Epidermal melanocyte (primary cell): ENCODE measurements around the gene MARK2.
"Not testable (repeated sequence)": the region's sequence is repeated elsewhere in the genome, so short reads cannot be mapped to it uniquely, and the experiment has no call there.

Experiments used
- DNase-seq: peaks from one replicate; pipeline ENCODE4 v3.0.0; 2011; ENCODE audit warnings: low spot score; ENCODE audit not compliant: insufficient read length

MARK2 gene

DNA sequence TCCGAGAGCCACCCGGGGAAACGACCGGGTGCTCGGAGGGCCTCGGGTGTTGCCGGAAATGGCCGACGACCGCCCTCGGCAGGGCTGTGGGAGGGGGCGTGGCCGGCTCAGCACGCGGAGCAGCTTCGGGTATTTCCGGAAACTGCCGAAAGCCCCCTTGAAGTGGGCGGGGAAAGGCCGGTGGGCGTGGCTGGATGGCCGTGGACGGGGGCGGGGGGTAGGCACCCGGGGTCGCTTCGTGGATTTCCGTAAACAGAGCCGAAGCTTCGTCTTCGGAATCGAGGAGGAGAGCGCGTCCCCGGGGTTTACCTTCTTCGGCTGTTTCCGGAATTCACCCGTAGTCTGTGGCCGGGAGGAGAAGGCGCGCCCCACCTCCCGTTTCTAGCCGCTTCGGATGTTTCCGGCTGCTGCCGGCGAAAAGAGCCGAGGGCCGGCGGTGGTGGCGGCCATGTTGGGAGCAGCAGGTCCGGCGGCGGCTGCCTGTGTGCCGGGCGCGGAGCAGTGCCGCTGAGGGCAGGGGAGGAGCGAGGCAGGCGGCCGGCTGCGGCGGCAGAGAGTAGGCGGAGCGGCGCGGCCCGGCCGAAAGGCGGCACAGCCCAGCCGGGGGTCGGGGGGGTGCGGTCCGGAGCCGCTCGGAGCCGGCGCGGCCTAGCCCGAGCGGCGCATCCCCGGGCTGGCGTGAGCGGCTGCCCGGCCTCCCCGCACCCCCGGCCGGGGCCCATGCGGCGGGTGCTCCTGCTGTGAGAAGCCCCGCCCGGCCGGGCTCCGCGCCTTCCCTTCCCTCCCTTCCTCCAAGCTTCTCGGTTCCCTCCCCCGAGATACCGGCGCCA lies at the start of gene MARK2:
MARK2 (plus strand) TSS at position 433 of the 830 bp plus-strand sequence; CDS start at position 830, 397 bp downstream.
- peak; percentile 79 for DNase-seq

DNA sequence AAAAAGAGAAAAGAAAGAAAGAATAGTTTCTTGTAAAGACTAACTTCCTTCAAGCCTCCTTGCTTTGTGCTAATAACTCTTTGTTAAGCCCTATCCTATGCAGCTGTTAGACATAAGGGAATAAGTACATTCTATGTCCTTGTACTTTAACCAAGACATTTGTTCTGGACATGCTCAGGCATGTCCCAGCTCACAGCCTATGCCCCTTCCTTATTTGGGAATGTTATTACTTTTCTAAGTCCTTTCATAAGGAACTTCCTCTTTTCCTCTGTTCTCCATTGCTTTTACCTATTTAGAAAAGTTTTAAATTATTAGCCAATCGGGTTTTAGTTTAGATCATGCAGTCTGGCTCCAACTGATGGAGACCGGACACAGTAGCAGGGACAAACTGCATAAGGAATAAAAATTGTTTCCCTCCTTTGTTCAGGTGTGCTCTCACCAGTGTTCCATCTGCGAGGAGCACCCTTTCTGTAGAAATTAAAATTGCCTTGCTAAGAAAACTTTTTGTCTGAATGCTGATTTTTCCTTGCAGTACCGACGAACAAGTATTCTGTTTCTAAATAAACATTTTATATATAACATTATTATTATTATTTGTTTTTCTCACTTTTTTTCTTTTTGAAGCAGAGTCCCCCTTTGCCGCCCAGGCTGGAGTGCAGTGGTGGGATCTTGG lies 47.3 kb upstream of the MARK2 start:
- DNase-seq, result no peak

DNA sequence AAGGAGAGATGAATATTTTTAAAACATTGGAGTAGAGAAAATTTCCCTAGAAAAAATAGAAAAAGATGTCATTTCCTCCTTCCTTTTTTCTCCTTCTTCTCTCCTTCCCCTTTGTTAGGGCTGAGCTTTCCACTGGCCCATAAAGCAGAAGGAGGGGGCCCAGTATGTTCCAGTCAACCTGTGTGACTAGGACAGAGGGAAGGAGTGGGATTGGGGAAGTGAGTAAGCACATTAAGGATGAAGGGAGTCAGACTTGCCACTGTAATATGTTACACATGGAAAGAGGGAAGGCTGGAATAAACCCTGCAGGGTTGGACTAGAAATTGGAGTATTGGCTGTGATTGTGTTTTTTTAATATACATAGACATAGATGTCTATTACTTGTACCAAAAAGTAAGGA lies 45.7 kb upstream of the MARK2 start:
- DNase-seq, result no peak

DNA sequence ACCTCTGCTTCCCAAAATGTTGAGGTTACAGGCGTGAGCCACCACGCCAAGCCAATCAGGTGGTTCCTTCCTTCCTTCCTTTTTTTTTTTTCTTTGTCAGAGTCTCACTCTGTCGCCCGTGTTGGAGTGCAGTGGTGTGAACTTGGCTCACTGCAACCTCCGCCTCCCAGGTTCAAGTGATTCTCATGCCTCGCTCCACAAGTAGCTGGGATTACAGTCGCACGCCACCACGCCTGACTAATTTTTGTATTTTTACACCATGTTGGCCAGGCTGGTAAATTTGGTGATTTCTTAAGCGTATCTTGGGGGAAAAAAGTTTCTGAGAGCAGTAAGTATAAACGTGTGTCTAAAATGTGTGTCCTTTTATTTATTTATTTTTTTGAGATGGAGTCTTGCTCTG lies 43.8 kb upstream of the MARK2 start:
- DNase-seq, result no peak

DNA sequence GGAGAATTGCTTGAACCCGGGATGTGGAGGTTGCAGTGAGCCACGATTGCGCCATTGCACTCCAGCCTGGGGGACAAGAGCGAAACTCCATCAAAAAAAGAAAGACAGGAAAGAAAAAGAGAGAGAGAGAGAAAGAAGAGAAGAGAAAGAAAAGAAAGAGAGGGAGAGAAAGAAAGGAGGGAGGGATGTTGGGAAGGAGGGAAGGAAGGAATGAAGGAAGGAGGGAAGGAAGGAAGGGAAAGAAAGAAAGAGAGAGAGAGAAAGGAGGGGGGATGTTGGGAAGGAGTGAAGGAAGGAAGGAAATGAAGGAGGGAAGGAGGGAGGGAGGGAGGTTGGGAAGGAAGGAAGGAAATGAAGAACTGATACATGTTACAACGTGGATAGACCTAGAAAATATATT lies 38.0 kb upstream of the MARK2 start:
- DNase-seq, result no peak

DNA sequence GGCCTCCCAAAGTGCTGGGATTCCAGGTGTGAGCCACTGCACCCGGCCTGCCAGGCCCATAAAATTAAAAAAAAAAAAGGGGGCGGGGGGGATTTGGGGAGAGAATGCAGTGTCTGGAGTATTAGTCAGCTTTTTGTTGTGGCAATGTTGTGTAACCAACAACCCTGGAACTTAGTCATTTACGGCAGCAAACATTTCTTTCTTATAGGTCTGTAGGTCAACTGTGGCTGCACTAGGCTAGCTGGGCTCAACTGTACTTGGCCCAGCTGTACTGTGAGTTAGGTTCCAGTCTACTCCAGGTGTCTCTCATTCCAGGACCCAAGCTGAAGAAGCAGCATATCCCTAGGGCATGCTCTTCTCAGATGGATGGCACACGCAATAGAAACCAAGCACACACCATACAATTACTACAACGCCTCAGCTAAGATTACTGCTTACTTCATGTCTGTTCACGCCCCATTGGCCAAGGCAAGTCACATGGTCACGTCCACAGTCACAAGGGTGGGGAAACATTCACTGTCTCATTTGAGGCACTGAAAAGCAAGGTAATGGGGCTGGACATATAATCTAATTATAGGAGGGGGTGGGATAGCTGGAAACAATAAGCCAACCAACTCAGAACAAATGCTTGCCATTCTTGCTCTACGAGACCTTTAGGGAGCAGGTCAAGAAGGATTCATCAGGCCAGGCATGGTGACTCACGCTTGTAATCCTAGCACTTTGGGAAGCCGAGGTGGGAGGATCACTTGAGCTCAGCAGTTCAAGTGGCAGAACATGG lies 36.1 kb upstream of the MARK2 start:
- DNase-seq, result no peak

DNA sequence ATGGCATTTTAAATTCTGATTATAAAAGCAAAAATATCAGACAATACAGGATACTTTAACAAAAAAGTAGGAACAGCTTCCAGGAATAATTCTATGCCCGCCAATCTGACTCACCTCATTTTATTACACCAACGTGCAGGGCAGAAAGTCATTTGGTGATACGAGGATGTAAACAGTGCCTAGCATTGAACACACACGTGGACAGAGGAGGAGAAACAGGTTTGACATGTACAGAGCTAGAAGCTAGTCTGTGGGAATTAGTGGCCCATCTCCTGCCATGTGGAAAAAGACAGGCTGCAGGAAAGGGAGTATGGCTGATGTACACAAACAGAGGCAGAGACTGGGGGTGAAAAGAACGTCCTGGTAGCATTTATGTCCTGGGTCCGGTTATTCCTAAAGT lies 34.7 kb upstream of the MARK2 start:
- no peak for DNase-seq

DNA sequence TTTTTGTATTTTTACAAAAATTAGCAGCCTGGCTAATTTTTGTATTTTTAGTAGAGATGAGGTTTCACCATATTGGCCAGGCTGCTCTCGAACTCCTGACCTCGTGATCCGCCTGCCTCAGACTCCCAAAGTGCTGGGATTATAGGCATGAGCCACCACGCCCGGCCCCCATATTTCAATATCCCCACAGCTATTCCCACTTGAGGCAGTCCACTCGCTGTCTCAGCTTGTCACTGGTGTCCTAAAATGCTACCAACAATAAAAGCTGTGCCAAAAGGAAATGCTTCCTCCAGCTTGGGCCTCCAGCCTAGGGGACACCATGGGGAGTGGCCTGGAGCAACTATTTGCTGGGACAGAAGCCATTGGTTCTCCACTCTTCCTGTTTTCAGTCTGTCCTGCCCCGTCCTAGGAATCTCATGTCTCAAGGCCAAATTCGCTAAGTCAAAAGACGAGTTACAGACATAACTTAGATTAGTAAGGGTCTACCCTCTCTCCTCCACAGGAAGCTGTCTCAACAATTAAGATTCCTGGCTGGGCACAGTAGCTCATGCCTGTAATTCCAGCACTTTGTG lies 33.0 kb upstream of the MARK2 start:
- no peak for DNase-seq

DNA sequence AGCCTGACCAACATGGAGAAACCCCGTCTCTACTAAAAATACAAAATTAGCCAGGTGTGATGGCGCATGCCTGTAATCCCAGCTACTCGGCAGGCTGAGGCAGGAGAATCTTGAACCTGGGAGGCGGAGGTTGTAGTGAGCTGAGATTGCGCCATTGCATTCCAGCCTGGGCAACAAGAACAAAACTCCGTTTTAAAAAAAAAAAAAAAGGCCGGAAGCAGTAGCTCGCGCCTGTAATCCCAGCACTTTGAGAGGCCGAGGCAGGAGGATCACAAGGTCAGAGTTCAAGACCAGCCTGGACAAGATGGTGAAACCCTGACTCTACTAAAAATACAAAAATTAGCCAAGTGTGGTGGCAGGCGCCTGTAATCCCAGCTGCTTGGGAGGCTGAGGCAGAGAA lies 28.5 kb upstream of the MARK2 start:
- DNase-seq, result not testable (repeated sequence)

DNA sequence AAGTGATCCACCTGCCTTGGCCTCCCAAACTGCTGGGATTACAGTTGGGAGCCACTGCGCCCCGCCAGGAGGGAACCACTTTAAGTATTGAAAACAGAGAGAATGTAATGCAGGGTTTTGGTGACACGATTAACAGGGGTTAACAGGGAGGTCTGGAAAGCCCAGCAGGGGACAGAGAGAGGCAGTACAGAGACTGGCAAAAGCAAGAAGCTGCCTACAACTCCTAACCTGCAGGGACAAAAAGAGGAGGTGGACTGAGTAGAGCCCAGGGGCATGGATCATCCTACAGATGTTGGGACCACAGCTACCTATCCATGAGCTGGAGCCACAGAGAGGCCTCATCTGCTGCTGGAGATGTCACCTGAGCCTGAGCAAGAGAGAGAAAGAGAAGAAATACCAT lies 27.4 kb upstream of the MARK2 start:
- DNase-seq, result no peak

DNA sequence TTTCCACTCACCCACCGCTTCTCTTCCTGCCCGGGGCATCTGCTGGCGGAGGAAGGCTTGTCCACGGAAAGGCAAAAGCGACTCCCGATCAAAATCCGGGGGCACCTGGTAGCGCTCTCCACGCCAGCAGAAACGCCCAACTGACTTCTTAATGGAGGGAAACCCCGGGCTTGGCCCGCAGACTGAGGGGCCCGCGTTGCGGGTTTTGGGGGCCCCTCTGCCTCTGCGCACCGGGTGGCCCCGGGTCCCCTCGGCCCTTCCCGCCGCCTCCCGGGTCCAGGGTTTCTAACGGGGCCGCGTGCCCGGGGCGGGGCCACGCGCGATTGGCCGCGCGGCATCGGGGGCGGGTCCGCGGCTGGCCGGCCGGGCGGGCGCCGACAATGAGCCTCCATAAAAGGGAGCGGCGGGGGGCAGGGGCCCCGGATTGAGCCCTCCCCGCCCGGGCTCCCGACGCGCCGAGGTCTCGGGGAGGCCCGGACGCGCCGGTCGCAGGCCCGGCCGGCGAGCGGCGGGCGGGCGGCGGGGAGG lies 25.8 kb upstream of the MARK2 start, which contains the start of gene SPINDOC:
SPINDOC (plus strand) TSS at position 422 of the 528 bp plus-strand sequence. CDS start 231 bp downstream, outside the sequence.
- DNase-seq, result peak; percentile 87

DNA sequence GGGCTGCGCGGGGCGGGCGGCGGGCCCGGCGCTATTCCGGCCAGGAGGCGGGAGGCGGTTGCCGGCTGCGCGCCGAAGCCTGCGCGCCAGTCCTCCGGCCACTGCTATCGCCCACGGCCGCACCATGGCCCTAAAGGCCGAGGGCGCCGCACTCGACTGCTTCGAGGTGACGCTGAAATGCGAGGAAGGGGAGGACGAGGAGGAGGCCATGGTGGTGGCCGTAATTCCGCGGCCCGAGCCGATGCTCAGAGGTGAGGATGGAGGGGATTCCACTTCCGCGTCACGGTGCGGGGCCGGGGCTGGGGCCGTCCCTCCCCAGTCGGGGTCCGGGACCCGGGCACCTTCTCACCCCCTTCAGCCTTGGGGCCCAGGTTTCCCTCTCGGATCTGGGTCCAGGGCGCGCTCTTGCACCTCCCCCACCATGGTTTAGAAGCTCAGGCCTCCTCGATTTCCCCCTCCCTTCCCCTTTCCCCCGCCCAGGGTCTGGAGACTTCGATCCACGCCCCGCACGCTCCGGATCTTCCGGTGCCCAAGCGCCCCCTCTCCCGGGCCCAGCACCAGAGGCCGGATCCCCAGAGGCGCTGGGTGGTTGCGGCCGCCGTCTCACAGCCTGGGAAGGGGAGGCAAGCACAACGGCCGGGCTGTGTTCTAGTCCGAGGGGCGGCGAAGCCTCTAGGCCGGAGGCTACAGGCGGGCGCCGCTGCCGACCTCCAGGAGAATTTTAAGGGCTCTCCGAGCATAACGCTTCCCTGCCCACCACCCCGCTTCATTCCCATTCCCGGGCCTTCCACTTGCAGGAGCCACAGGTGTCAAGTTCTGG lies 25.1 kb upstream of the MARK2 start:
- peak; percentile 60 for DNase-seq

DNA sequence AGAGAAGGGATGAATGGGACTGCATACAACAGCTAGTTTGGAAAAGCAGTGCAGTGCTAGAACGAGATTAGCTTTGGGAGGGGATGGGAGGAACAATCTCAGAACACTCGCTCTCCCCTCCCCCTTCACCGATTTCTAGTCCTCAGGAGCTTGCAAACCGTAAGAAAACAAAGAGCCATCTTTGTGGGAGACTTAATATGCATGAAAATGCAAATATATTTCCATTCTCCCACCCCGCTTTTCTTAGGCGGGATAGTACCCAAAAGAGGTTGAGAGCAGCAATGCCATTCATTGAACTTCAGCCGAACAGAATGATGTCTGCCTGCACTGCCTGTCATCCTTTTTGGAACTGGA lies 24.6 kb upstream of the MARK2 start:
- no peak for DNase-seq

DNA sequence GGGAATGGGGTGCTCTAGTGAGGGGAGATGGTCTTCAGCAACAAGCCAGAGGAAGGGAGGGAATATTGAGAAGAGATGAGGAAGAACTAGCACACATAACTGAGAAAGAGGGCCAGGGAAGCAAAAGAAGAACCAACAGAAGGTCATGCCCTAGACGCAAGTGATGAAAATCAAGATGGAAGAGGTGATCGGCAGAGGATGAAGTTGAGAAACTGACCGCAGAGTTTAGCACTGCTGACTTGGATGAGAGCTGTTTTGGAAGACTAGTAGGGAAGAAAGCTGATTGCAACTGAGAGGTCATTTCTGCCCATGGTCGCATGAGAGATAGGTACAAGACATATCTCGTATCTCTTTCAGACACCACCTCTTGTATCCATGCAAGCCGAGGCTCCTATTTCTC lies 22.7 kb upstream of the MARK2 start:
- DNase-seq, result no peak

DNA sequence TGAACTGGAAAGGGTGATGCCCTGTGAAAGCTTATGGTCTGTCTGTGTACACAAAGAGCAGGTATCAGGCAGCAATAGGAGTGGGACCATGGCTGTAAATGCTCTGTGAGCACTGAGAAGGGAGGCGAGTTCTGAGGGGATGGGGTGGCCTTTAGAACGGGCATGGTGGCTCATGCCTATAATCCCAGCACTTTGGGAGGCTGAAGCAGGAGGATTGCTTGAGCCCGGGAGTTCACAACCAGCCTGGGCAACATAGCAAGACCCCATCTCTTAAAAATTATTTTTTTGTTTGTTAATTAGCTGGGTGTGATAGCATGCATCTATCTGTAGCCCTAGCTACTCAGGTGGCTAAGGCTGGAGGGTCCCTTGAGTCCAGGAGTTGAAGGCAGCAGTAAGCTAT lies 22.2 kb upstream of the MARK2 start:
- DNase-seq, result no peak

DNA sequence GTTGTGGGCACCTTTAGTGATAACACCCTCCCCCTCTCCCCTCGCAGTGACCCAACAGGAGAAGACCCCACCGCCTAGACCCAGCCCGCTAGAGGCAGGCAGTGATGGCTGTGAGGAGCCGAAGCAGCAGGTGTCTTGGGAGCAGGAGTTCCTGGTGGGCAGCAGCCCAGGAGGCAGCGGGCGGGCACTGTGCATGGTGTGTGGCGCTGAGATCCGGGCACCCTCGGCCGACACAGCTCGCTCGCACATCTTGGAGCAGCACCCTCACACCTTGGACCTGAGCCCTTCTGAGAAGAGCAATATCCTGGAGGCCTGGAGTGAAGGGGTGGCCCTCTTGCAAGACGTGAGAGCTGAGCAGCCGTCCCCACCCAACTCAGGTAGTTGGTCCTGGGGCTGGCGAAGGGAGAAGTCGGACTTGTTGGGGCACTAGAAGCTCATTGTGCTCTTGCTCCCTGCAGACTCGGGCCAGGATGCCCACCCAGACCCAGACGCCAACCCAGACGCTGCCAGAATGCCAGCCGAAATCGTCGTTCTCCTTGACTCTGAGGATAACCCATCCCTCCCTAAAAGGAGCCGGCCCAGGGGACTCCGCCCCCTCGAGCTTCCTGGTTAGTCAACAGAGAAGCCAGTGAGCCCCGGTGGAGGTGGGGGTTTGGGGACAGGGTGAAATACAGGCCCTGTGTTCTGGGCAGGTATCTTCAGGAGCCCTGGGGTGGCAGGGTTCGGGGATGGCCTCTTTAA lies 21.0 kb upstream of the MARK2 start:
- no peak for DNase-seq

DNA sequence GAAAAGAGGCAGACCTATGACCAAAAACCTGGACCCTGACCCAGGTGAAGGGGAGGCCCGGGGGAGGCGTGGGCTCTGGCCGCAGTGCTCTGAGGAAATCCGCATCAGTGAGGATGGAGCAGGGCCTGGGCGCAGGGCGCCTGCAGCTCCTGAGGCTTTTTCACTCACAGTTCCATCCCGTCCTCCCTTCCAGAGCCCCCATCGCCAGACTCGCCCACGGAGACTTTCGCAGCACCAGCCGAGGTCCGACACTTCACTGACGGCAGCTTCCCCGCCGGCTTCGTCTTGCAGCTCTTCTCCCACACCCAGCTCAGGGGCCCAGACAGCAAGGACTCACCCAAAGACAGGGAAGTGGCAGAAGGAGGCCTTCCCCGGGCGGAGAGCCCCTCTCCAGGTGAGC lies 20.3 kb upstream of the MARK2 start:
- no peak for DNase-seq

DNA sequence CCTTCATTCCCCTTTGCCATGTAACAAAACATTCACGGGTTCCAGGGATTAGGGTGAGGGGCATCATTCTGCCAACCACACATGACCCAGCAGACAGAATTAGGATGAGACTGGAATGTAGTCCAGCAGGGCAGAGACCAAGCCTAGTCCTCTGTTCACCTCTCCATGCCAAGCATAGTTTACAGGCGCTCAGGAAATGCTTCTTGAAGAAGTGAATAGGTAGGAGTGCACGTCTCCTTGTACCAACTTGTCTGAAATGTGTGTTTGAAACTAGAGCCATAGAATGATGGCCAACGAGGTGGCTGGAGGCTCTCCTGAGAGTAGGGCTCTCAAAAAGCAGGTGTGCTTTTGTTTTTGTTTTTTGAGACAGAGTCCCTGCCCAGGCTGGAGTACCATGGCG lies 17.5 kb upstream of the MARK2 start:
- no peak for DNase-seq

DNA sequence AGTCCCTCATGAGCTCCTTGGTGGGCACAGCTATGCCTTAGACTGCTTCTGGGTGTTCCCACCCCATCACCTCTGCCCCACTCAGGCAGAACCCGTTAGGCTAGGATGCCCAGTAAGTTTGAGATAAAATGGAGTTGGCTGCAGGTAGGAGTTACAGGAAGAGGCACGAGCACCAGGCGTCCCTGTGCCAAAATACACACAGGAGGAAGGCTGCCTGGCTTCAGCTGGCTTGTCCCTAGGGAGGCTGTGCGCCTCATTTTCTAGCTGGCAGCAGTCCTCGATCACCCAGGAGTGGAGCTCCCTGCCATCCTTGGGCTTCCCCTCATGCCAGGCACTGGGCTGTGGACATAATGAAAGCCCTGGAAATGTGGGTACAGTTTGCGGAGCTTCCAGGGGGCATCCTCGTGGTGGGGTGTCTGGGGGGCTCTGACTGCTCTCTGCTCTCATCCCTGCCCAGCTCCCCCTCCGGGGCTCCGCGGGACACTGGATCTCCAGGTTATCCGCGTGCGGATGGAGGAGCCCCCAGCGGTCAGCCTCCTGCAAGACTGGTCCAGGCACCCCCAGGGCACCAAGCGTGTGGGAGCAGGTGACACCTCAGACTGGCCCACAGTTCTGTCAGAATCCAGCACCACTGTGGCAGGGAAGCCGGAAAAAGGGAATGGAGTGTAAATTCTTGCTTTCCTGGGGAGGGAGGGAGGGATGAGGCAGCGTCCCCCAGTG lies 12.3 kb upstream of the MARK2 start:
- no peak for DNase-seq
